ENCODE results near the gene C10orf62. TPM values are rescaled to one million over a fixed set of nuclear protein-coding genes. Genes with fewer than 3 reads are reported as not detected.
"Not testable (repeated sequence)": the region's sequence is repeated elsewhere in the genome, so short reads cannot be mapped to it uniquely, and the experiment has no call there.

The C10orf62 gene
- total and polyA plus RNA-seq, 5 experiments from 2014 or later, result not detected

DNA sequence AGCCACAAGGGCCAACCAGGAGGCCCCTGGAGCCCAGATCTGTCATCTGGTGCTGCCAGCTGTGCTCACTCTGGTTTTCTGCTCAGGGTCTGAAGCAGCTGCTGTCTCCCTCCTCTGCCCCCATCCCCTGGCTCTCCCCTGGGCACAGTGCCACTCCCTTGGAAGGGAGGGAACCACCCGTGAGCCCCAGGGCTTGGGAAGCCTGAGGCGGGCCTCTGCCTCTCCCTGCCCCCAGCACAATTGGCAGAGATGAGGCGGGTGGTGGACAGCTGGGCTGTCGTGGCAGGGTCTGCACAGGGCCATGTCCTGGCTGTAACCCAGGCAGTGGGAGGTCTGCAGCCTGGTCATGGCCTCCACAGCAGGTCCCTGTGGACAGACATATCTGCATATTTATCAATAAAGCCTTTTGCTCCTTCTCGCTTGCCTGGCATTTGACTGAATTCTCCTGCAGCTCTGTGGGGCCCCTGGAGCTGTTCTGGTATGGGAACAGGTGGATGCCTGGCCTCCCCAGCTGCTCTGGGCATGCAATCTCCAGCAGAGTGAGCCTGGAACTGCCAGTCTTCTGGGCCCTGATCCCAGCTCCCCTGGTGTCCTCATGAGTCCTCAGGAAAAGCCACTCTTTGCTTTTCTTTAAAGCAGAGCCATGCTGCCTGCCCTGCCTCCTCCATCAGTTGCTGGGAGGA is 18.6 kb upstream of the C10orf62 start:
- DNase-seq (no peak), ATAC-seq (no peak)
- Mint-ChIP-seq H3K36me3 (peaks cover 0 to 4% (median 0%) of the 10 kb centered on the region in 3 donors), H3K4me1 (peaks cover 0 to under 1% (median 0%) of the 10 kb centered on the region in 4 donors), H3K27me3 (no peaks in the 10 kb centered on the region), H3K4me3 (no peak overlapping the region), H3K9me3 (no peaks in the 10 kb centered on the region), H3K27ac (no peak overlapping the region)
- POLR2A ChIA-PET, result no interaction called here

DNA sequence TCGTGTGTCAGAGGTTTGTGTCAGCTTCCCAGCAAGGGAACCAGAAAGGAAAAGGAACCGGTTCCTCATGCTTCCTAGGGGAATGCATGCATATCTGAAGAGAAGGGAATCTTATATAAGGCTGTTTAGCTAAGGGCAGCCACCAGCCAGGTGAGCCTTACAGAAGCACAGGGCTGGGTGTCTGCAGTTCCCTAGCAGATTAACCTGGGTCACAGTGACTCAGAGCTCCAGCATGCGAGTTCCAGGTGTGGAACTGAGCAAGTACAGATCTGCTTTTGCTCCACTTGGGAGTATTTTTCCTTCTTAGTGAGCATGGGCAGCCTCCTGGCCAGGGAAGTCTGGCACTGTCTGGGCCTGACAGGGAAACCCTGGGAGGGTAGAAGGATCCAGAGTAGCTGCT is 17.9 kb upstream of the C10orf62 start:
- no peak for DNase-seq
- no peaks in the 10 kb centered on the region for H3K27me3 Mint-ChIP-seq
- no peak for ATAC-seq
- peaks cover 0 to 4% (median 0%) of the 10 kb centered on the region in 3 donors for H3K36me3 Mint-ChIP-seq
- POLR2A ChIA-PET, result interaction anchor here (0.9 kb wide), 1 partner anchor 152 kb away, joined by 3 read pairs; no protein-coding TSS in a partner anchor
- H3K9me3 Mint-ChIP-seq, result no peaks in the 10 kb centered on the region
- no peak overlapping the region for H3K4me3 Mint-ChIP-seq
- no peak overlapping the region for H3K27ac Mint-ChIP-seq
- peaks cover 0 to 2% (median 0%) of the 10 kb centered on the region in 4 donors for H3K4me1 Mint-ChIP-seq

DNA sequence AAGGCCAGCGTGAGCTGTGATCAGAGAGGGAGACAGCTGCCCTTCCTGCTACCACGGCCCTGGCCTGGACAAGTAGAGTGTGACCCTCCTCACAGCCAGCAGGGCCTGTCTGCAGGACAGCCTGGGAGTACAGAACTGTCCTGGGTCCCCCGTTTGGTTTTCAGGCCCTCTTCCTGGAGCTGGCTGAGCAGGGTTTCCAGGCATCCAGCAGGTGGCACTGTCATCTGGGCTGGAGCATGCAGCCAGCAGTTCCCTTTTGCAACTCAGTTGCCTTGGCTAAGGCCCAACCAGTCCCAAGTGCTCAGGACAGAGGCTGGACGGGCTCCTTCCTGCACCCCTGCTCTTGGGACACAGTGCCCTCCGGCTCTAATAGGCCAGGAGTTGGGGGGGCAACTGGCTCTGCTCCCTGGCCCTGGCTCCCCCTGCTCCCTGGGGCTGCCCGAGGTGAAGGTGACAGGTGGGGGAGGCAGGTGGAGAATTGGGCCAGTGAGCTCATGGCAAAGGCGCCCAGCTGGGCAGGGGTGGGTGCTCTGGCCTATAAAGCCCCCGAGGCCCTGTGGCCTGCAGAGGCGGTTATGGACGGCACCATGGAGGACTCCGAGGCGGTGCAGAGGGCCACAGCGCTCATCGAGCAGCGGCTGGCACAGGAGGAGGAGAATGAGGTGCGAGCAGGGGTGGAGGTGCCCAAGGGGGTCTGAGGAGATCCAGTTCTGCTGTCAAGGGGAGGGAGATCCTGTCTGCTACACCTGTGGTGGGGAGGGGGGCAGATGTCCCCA is 17.1 kb upstream of the C10orf62 start, which contains the start of gene ANKRD2:
ANKRD2 (plus strand) TSS at position 566 of the 776 bp plus-strand sequence; CDS start at position 576, 10 bp downstream.
- POLR2A ChIA-PET, result interaction anchor here (0.9 kb wide), 1 partner anchor 151 kb away, joined by 3 read pairs; no protein-coding TSS in a partner anchor
- Mint-ChIP-seq H3K27ac (no peak within 1 kb of the TSS), H3K4me3 (no peak within 1 kb of the TSS), H3K4me1 (peaks cover 0 to 2% (median 0%) of the 10 kb centered on the region in 4 donors), H3K36me3 (peaks cover 0 to 4% (median 0%) of the 10 kb centered on the region in 3 donors), H3K9me3 (no peaks in the 10 kb centered on the region), H3K27me3 (no peaks in the 10 kb centered on the region)
- ATAC-seq (peak; percentile 66 to 72), DNase-seq (peak in 9 of 10 donors; percentile 9 to 71 (median 35))

DNA sequence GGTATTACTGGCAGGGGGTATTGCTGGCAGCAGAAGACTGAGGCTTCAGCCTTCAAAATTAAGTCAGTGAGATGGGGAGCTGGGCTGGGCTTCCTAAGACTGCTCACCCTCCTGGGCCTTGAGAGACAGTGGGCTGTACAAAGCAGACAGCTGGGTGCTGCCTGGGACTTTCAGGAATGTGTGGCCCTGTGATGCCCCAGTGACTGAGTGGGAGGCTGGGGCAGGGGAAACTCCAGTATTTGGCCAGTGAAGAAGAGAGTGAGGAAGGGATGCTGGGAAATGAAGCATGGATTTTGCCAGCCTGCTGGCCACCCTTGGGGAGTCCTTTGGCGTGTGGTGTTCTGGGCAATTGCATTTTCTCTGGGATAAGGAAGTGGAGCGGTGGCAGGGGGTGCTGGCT is 16.5 kb upstream of the C10orf62 start:
- POLR2A ChIA-PET, result no interaction called here
- H3K27ac Mint-ChIP-seq, result no peak overlapping the region
- H3K36me3 Mint-ChIP-seq, result peaks cover 0 to 4% (median 0%) of the 10 kb centered on the region in 3 donors
- no peak for ATAC-seq
- no peak overlapping the region for H3K4me3 Mint-ChIP-seq
- peaks cover 0 to 2% (median 0%) of the 10 kb centered on the region in 4 donors for H3K4me1 Mint-ChIP-seq
- H3K9me3 Mint-ChIP-seq, result no peaks in the 10 kb centered on the region
- DNase-seq, result no peak
- no peaks in the 10 kb centered on the region for H3K27me3 Mint-ChIP-seq

DNA sequence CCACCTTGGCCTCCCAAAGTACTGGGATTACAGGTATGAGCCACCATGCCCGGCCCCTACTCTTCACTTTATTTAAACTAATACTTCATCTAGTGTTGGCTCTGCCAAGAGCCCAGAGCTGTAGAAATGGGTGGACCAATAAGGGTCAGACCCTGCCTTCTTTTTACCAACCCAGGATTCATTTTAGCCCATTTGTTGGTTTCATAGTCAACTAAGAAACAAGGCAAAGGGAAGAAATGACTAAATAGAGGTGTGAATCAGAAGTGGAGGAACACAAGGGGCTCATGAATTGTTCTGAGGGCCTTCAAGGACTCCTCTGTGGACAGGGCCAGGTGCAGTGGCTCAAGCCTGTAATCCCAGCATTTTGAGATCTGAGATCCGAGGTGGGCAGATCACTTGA is 15.8 kb upstream of the C10orf62 start:
- no peak overlapping the region for H3K4me3 Mint-ChIP-seq
- peaks cover 0 to 4% (median 0%) of the 10 kb centered on the region in 5 donors for H3K27me3 Mint-ChIP-seq
- peaks cover 0 to 4% (median 0%) of the 10 kb centered on the region in 3 donors for H3K36me3 Mint-ChIP-seq
- ATAC-seq (no peak), DNase-seq (no peak)
- H3K4me1 Mint-ChIP-seq, result peaks cover 0 to 2% (median 0%) of the 10 kb centered on the region in 4 donors
- no peaks in the 10 kb centered on the region for H3K9me3 Mint-ChIP-seq
- POLR2A ChIA-PET, result no interaction called here
- H3K27ac Mint-ChIP-seq, result no peak overlapping the region

DNA sequence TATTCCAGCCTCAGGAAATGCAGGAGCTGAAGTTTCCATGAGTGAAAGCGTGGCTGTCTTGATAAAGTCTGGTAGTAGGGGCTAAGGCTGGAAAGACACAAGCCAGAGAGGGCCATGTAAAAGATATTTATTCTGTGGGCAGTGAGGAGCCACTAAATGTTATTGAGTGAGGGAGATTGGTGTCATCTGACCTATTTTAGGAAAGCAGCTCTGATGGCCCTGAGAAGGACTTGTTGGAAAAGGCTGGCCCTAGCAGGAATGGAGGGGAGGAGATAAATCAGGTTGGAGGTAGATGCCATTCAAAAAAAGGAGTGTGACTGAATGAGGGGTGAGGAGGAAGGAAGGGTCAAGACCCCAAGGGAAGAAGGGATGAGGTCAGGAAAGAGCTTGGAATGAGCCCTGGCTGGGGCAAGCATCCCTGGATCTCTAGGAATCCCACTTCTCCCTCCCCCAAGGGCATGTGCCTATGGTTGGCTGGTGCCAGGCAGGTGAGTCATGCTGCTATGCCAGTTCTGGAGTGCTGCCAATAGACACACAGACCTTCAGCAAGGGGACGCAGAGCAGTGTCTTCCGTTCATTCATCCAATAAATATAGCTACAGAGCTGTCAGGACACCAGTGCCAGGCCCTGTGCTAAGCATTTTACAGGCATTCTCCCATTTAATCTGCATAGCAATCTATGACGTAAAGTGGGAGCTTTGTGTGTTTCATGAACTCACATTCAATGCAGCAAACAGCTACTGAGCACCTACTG is 15.0 kb upstream of the C10orf62 start:
- H3K4me3 Mint-ChIP-seq, result no peak overlapping the region
- no peak for DNase-seq
- H3K36me3 Mint-ChIP-seq, result peaks cover 0 to 4% (median 0%) of the 10 kb centered on the region in 3 donors
- H3K4me1 Mint-ChIP-seq, result peaks cover 0 to 2% (median 0%) of the 10 kb centered on the region in 4 donors
- peaks cover 0 to 6% (median 0%) of the 10 kb centered on the region in 5 donors for H3K27me3 Mint-ChIP-seq
- no peaks in the 10 kb centered on the region for H3K9me3 Mint-ChIP-seq
- ATAC-seq, result no peak
- peak overlapping the region in 4 of 10 donors; percentile 17 to 84 (median 46) for H3K27ac Mint-ChIP-seq
- POLR2A ChIA-PET, result no interaction called here

DNA sequence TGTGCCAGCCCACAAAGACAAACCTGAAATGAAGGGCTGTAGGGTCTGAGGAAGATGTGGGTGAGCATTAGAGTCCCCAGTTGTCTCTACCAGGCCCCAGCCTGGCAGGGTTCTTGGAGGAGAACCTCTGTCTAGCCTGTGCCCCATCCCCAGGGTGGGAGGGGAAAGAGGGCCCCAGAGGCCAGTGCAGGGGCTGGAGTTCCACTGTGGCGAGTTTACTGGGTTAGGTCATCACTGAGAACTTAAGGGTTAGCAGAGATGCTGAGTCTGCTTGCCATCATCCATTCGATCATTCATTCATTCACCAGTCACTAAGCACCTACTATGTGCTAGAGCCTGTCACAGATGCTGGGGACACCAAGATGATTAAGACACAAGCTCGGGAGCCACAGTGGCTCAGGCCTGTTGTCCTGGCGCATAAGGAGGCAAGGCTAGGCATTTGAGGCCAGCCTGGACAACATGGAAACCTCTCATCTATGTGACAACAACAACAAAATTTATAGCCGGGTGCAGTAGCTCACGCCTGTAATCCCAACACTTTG is 14.3 kb upstream of the C10orf62 start:
- Mint-ChIP-seq H3K36me3 (peaks cover 0 to 2% (median 0%) of the 10 kb centered on the region in 3 donors), H3K27me3 (peaks cover 0 to 6% (median 1%) of the 10 kb centered on the region in 5 donors), H3K4me3 (no peak overlapping the region), H3K27ac (no peak overlapping the region), H3K9me3 (no peaks in the 10 kb centered on the region), H3K4me1 (peaks cover 0 to 2% (median 0%) of the 10 kb centered on the region in 4 donors)
- POLR2A ChIA-PET, result no interaction called here
- DNase-seq (no peak), ATAC-seq (no peak)

DNA sequence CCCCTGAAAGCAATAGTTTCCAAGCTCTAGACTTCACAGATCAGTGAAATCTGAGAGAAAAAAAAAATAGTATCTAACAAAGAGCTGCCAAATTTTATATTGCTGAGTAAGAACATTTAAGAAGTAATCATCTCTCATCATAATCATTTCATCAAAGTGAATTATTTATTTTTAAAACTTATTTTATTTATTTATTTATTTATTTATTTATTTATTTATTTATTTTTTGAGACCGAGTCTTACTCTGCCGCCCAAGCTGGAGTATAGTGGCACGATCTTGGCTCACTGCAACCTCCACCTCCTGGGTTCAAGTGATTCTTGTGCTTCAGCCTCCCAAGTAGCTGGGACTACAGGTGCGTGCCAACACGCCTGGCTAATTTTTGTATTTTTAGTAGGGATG is 13.0 kb upstream of the C10orf62 start:
- H3K4me3 Mint-ChIP-seq, H3K27me3 Mint-ChIP-seq, DNase-seq, H3K4me1 Mint-ChIP-seq, ATAC-seq, H3K27ac Mint-ChIP-seq, H3K9me3 Mint-ChIP-seq, POLR2A ChIA-PET, H3K36me3 Mint-ChIP-seq: not testable (repeated sequence)

DNA sequence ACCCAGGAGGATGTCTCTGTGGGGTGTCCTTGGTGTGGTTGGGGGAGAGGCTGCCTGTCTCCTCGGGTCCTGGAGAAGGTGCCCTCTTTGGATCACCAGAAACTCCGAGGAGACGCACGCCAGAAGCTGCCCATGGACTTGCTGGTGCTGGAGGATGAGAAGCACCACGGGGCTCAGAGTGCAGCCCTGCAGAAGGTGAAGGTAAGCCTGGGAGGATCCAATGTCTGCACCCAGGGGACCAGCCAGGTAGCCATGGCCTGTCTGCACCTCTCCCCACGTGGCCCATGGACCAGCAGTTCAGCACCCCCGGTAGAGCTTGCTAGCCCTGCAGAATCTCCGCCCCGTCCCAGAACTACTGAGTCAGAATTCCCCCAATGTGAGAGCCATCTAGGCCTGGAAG is 11.8 kb upstream of the C10orf62 start:
- H3K4me1 Mint-ChIP-seq, result peaks cover 0 to 4% (median 0%) of the 10 kb centered on the region in 4 donors
- ATAC-seq, result no peak
- H3K36me3 Mint-ChIP-seq, result no peaks in the 10 kb centered on the region
- peaks cover 0 to 6% (median 1%) of the 10 kb centered on the region in 5 donors for H3K27me3 Mint-ChIP-seq
- H3K4me3 Mint-ChIP-seq, result no peak overlapping the region
- POLR2A ChIA-PET, result no interaction called here
- no peak overlapping the region for H3K27ac Mint-ChIP-seq
- no peak for DNase-seq
- no peaks in the 10 kb centered on the region for H3K9me3 Mint-ChIP-seq

DNA sequence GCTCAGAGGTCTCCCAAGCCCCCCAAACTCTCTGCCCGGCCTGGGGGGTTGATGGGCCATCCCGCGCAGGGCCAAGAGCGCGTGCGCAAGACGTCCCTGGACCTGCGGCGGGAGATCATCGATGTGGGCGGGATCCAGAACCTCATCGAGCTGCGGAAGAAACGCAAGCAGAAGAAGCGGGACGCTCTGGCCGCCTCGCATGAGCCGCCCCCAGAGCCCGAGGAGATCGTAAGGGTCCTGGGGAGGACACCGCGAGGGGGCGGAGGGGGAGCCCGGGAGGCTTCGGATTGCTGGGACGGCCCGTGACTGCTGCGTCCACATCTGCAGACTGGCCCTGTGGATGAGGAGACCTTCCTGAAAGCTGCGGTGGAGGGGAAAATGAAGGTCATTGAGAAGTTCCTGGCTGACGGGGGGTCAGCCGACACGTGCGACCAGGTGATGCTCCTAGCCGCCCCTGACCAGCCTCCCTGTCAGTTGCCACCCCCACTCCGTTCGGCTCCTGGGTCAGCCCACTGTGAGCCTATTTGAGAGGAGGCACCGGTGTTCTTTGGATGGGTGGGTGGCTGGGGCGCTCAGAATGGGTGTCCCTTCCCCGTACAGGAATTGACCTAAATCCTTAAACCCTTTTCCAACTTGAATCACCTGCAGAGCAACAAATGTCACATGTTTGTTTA is 11.2 kb upstream of the C10orf62 start:
- DNase-seq, result no peak
- Mint-ChIP-seq H3K4me1 (peaks cover 0 to 4% (median 0%) of the 10 kb centered on the region in 4 donors), H3K27ac (no peak overlapping the region), H3K36me3 (no peaks in the 10 kb centered on the region), H3K4me3 (no peak overlapping the region), H3K27me3 (peaks cover 0 to 6% (median 1%) of the 10 kb centered on the region in 5 donors), H3K9me3 (no peaks in the 10 kb centered on the region)
- no peak for ATAC-seq
- POLR2A ChIA-PET, result no interaction called here

DNA sequence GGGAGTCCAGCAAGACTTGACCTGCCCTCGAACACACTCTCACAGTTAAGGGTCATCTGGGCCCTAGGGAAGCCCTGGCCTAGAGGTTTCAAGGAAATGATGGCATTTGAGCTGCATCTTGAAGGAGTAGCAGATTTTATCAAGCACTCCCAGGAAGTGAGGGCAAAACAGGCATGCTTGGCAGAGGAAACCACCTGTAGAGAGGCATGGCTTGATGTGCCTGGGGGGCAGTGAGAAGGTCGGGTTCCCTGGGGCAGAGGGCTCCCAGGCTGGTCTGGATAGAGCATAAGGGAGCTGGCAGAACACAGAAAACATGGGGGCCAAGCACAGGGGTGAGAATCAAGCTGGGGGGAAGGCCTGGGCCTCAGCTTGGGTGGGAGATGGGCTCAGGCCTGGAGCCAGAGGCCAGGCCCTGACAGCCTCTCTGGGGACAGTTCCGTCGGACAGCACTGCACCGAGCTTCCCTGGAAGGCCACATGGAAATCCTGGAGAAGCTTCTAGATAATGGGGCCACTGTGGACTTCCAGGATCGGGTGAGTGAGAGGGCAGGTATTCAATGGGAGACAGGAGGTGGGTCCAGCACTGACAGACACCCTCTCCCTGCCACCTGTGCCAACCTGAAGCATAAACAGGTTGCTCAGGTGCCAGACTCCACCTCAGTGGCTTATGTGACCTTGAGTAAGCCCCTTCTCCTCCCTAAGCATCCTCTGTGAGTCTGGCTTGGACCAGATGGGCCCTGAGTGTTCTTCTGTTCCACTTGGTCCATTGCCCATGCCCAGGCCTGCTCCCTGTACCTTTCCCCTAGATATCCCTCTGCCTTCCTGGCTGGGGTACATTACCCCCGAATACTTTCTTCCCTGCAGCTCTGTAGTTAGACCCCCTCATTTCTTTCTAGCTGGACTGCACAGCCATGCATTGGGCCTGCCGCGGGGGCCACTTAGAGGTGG is 8.8 kb upstream of the C10orf62 start:
- peaks cover 0 to 6% (median 1%) of the 10 kb centered on the region in 5 donors for H3K27me3 Mint-ChIP-seq
- H3K27ac Mint-ChIP-seq, result peak overlapping the region in 2 of 10 donors; percentile 31 to 52
- ATAC-seq (no peak), DNase-seq (no peak)
- no peak overlapping the region for H3K4me3 Mint-ChIP-seq
- POLR2A ChIA-PET, result no interaction called here
- H3K4me1 Mint-ChIP-seq, result peaks cover 0 to 4% (median 0%) of the 10 kb centered on the region in 4 donors
- no peaks in the 10 kb centered on the region for H3K9me3 Mint-ChIP-seq
- H3K36me3 Mint-ChIP-seq, result no peaks in the 10 kb centered on the region

Measured in naive thymus-derived CD8-positive, alpha-beta T cell (primary cell).